Stimulated activated CD4-positive, alpha-beta T cell treated with anti-CD3 and anti-CD28 coated beads, Interleukin-12 subunit alpha, Interleukin-12 subunit beta, amount 100 ng/mL, for 24 hours (primary cell): ENCODE measurements around the gene DNMT3A.

Experiments used
- DNase-seq, 2 experiments: peaks; one replicate each; pipeline ENCODE4 v3.0.0-alpha.2; 2020; ENCODE audit warnings: low read depth in 2 of 2

The DNMT3A gene

DNA sequence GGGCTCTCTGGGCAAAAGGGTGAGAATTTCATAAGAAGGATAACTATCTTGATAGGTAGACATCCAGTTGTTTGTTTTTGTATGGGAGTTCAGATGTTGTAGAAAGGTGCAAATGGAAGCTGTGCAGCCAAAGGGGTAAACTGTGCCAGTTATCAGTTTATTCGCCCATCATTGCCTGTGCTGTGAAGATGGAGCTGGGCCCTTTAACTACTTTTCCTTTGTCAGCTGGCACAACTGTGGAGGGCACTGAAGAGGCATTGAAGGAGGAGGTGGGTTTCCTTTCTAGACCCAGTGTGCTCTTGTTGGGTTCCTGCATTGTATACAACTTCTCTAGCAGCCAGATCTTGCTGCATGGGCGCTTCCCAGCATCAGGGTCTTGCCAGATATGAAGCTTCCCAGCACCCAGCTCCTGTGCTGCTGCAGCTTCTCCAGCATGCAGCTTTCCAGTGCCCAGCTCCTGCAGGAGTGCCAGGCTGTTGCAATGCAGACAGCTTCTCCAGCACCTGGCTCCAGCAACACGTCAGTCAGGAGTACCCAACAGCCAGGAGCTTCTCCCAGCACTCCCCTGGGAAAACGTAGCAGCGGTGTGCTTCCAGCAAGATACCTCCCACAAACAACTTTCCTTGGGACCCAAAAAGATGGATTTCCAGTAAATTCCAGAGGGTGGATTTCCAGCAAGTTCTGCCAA, 15.3 kb downstream of the DNMT3A start:
- no peak for DNase-seq

DNA sequence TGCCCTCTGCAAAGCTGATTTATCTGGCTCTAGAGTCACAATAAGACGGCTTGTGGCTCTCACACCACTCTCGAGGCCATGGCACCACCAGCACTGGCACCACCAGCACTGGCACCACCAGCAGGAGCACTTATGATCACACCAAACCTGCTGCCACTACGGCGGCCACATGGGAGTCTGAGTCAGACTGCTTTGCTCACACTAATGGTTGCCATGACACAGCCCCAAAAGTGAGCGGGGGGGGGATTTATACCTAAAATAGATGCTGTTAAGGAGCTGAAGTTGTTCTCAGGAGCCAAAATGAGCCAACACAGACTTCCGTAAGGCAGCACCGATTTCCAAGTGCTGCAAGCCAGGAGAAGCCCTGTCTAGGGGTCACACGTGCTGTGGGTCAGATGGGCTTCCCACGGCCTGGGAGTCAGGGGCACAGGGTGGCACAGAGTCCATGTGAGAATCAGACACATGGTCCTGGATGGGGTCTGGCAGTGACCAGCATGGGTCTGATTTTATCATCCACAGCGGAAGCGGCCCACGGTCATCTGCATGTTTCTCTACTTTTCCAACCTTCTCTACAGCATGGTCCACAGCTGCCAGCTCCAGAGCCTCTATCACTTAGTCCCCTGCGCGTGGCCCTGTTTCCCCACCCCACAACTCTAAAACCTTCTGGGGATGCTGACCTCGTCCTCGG, 16.7 kb downstream of the DNMT3A start:
- no peak for DNase-seq

DNA sequence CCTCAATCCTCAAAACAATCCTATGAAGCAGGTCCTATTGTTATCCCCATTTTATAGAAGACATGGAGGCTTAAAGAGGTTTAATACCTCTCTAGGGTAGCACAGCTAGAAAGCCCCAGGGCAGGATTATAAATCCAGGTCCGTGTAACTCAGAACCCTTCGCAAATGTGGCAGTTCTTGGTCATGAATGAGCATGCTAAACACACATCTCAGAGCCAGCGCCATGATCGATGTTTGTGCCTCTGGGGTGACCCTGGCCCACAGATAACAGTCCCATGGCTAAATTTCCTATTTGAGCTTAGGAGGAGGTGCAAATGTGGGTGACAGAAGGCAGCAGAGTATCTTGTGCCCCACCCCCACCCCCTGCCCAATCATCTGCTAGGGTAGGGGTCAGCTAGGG, 17.5 kb downstream of the DNMT3A start:
- no peak for DNase-seq

DNA sequence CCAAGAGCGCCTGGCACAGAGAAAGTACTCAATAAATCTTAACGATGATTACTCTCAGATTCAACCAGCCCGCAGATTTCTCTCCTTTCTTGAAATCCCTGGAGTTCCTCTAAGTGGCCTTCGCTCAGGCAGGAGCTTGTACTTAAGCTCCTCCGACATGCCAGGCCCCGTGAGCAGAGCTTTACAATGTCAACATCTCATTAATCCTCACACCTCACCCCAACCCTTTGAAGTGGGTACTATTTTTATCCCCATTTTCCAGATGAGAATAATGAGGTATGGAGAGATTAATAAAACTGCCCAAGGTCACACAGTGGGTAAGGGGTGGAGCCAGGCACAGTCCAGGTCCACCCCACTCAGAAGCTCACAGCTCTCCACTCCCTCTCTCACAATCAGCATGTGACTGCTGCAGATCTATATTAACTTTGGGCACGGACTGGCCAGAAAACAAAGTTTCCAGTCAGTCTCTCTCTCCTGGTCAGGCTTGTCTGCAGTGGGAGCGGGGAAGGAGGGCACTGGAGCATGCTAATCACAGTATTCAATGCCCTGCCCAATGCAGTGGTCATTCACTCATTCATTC, 18.0 kb downstream of the DNMT3A start:
- no peak for DNase-seq

DNA sequence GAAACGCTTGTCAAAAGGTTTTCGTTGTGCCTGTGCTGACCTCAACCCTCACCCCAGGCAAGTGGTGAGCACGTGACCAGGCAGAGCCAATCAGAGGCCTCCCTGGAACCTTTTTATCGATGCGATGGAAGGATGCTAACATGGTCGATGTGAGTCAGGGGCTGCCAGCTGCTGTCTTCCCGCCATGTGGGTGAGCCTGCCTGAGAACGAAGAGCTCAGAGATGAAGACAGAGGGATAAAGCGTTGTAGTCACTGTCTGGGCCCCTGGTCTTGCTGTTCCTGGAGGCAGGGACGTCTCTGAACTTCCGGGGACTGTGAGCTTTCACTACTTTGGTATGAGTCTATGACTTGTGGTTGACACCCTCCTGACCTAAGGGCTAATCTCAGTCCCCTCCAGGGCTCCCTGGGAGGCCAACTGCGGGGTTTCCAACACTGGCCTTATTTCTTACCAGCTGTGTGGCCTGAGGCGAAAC, 18.6 kb downstream of the DNMT3A start:
- DNase-seq, result no peak

DNA sequence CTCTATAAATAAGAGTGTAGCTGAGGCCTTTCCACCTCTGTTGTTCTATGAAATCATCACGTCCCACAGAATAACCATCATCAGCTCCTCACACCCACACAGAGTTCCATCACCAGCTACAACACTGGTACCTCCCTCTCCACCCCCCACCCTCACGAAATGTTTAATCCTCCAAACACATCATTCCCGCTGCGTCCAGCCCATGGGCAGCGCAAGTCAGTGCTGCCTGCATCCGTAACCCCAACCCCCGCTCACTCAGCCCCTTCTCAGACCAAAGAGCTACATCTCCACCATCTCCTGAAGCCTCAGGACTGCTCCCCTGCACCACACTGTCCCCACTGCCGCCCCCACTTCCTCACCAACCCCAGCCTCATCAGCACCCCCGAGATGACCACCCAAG, 19.4 kb downstream of the DNMT3A start:
- no peak for DNase-seq

DNA sequence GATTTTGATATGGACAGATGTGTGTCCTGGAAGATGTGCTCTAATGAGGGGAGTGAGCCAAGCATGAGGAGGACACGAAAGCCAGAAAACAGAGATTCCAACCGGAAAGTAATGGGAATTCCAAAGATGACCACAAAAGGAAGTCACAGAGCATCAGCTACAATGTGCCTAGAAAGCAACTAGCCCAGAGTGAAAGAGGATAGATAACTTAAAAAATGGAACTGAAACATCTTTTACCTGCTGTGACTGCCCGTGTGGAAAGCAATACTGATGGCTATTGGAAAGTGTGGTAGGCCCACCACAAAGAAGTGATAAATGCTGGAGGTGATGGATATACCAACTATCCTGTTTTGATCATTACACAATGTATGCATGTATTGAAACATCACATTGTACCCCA, 21.6 kb downstream of the DNMT3A start:
- no peak for DNase-seq

DNA sequence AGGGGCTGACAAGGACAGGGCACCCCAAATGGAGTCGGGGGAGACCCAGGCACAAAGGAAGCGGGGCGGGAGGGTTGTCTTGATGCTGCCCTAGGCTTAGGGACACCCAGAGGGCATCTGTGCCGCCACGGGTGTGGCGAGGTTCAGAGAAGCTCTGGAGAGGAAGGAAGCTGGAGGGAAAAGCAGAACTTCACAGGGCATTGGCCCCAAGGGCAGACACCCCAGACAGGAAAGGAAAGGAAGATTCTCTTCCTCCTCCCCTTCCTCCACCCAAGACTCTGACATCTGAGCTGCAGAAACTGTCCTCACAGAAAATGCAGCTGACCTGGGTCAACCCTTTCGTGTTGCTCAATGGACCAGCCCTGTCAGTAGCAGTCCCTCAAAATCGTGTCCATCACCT, 25.6 kb downstream of the DNMT3A start:
- DNase-seq, result no peak

DNA sequence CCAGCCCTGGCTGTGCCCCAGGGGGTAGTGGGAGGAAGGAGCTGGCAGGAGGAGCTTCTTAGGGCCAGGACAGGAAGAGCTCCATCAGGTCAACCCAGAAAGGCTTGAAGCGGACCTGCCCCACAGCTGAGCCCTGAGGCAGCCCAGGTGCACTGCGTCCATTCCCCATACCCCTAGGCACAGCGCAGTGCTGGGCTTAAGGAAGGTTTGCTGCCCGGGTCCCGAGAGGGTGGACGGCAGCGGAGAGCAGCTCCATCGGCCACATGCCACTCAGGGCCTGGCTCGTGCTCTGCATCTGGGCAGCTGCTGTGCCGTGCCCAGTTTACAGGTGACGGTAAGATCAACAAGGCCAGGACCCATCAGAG, 26.4 kb downstream of the DNMT3A start:
- DNase-seq, result no peak

DNA sequence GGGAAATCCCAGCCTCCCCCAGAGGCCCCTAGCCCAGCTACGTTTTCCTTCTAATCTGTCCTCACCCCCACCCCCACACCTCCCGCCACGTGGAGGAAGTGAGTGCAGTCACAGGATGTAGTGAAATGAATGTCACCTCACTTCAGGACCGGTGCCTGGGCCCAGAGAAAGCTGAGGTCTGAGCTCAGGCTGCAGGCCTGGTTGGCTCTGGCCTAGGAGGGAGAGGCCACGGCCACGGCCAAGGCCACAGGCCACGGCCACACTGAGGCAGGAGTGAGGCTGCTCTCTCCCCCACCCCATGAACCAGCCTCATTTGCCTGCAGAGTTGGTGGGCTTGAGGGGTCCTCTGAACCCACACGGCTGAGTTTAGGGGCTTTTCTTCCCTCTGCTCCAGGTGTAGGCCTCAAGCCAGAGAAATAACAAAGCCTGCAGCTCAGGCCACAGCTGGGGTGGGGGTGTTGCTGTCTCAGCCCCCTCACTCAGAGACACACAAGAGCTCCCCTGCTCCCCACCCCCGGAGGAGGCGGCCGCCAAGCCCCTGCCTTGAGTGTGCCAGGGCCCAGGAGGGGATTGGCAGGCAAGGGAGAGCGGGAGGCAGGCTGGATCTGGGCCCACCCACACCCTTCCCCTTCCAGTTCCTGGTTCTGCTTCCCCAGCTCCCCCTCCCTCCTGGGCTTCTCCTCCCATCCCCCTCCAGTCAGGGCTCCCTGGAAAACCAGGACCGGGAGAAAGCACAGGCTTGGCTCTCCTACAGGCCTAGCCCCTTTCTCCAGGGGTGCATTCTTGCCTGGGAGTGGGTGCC, 27.0 kb downstream of the DNMT3A start:
- peak; percentile 87 to 97 for DNase-seq

DNA sequence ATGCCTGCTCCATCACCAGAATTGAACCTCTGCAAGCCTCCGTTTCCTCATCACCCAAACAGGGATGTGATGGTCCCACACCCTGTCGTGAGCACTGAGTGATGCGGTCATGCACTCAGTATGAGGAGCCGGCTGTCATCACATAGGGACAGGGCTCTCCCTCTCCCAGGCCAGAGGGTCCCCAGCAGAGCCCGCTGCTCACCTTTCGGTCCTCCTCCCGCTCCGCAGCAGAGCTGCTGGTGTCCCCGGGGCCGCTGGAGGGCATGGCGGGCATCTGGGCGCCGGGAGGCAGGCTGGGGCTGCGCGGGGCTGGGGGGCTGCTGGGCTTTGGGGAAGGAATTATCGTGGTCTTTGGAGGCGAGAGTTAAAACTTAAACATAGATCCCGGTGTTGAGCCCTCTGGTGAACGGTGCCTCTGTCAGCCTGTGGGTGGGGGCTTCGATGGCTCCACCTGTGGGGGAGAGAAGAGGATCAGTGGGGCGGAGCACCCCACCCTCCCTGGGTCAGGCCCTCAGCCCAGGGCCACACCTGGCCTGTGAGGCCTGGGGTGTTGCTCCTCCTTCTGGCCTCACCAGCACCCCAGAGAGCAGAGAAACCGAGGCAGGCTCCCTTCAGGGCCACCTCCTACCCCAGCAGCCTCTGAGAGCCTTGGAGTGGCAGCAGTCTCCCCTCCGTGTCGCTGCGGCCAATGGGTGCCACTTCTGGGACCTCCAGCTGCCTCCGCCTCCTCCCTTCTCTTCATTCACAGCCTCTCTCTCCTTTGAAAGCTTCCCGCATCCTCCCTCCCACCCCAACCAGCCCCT, 27.8 kb downstream of the DNMT3A start:
- no peak for DNase-seq

DNA sequence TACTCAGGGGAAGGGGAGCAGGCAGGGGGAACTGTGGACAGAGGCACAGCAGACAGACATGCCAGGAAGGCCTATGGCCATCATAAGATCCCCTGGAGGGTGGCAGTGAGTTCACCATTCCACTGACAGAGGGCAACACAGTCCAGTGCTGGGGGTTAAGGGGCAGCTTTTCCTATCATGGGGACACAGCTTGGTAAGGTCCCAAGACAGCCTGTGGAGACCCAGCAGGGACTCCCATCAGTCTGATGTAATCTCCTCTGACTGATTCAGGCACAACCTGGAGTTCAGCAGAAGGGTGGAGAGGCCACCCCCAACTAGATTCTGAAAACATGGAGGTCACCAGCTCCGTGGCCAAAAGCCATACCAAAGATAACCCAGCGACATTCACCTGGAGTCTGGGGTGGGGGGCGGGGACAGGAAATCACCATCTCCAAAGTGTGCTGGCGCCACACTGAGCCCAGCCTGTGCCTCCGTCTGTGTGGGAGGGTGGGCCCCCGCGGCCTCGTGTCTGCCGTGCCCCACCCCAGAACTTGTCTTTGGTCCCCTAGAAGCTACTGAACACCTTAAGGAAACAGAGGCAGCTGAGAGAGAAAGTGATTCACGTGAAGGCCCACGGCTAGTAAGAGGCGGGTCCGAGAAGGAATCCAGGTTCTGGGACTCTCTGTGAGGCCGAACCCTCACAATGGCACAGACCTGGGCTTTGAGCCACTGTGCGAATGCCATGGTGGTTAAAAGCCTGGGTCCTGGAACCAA, 28.6 kb downstream of the DNMT3A start:
- no peak for DNase-seq

DNA sequence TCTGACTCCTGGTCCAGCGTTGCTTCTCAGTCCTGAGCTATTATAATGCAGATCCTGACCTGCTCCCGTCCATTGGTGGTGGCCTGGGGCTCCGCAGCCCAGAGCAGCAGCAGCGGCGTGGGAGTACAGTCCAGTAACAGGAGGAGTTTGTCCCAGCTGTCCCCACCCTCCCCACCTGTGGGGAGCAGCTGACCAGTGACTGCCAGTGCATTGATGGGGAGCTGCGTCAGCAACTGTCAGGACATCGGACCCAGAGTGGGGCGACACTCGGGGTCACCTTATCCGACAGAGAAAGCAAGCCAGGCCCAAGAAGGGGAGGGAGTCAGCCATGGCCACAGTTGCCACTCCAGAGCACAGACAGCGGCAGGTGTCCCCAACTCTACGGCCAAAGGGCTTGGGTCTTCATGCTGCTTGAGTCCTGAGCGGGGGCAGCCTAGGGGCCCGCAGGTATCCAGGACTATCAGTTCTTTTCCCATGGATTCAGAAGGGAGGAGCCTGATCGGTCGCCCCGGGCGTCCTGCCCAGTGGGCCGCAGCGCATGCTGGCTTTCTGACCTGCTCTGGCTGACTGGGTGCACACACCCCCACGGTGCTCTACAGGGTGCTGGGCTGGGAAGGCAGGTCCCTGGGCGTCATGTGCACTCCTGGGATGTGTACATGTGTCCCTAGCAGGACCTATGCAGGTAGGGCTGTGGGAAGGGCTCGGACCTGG, 29.7 kb downstream of the DNMT3A start:
- no peak for DNase-seq

DNA sequence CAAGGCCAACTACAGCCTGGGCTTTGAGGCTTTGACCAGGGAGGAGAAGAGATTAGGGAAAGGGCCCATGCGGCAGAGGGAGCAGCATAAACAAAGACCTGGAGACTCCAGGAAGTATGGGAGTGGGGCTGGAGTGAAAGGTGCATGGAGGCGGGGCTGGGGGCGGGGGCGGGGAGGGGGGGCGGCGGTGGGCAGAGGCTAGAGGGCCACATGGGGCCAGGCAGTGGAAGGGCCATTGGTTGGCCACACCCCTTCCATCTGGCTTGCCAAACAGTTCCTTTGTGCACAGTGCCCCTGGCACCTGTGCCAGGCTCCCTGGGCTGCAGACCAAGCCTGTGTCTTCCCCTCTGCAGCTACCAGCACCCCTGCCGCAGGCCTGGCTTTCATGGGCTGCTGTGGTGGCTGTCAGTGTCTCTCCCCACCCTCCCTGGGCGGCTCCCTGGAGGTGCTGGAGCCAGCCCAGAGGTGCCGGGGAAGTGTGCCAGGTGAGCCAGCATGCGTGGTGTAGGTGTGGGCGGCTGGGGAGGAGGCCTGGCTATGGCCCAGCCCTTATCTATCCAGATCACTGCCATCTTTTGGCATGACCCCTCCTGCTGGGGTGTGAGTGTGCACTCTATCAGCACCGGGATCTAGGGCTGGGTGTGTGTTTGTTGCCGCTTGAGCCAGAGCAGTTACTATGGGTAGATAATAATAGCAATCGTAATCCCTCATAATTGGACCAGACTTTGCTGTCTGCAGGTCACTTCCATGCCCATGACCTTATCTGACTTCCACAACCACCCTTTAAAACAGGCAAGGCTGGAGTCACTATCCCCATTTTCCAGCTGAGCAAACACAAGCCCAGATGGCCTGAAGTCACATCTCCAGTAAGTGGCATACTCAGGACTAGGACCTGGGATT, 30.5 kb downstream of the DNMT3A start:
- no peak for DNase-seq

DNA sequence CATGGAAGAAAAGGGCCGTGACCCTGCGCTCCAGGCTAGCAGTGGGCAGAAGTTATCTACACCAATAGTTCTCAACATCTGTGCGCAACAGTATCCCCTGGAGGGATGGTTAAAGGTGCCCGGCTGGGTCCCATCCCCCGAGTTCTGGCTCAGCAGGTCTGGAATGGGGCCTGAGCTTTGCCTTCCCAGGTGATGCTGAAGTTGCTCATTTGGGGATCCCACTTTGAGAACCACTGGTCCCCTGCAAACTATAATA, 31.1 kb downstream of the DNMT3A start:
- DNase-seq, result no peak

DNA sequence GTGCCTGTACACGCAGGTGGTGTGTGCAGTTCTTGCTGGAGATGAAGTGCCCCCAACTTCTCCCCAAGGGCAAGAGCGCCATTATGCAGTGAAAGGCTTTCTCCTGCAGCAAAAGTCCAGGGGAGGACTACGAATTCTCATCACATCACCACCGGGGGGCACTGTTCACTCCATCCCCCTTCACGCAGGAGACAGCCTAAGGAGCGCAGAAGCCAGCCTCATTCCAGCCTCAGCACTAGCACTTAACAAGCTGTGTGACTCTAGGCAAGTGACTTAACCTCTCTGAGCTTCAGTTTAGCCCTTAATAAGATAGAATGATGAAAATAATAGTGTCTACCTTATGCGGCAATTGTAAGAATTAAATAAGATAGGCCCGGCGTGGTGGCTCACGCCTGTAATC, 32.3 kb downstream of the DNMT3A start:
- DNase-seq, result peak in 1 of 2 experiments; percentile 65

DNA sequence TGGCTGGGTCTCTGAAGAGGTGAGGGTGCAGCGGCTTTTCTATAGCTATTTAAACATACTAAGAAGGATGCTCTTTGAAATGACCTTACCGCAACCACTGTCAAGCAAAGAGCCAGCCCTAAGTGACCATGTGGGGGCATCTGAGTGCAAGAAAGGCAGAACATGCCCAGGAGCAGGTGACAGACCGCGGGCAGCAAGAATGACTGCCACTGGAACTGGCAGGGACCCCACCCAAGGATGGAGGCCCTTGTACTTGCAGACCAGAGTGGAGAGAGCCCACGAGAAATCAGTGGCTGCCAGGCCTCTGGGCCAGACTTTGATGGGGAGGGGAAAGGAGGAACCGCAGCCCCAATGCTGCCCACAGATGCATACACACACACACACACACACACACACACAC, 33.1 kb downstream of the DNMT3A start:
- no peak for DNase-seq

DNA sequence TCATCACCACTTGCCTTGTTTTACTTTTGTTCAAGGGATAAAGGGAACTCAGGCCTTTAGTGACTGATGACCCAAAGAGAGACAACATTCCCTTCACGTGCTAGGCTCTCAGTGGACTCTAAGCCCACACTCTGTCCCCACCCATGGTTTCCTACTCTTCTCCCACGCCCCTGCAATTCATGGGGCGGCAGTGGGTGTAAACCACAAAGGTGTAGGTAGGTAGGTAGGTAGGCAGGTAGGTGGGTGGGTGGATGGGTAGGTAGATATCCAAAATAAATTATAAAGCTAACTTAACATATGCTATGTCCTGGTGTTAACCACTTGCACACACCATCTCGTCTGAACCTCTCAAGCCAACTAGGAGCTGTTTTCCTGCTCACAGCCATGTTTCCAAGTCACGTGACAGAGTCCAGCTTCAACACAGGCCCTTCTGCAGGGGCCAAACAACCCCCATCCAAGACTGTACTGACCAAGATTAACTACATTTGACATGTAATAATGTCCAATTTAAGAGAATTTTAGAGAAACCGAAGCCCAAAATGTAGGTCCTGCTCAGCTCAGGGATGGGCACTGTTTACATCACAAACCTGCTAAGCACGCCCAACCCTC, 33.7 kb downstream of the DNMT3A start:
- no peak for DNase-seq

DNA sequence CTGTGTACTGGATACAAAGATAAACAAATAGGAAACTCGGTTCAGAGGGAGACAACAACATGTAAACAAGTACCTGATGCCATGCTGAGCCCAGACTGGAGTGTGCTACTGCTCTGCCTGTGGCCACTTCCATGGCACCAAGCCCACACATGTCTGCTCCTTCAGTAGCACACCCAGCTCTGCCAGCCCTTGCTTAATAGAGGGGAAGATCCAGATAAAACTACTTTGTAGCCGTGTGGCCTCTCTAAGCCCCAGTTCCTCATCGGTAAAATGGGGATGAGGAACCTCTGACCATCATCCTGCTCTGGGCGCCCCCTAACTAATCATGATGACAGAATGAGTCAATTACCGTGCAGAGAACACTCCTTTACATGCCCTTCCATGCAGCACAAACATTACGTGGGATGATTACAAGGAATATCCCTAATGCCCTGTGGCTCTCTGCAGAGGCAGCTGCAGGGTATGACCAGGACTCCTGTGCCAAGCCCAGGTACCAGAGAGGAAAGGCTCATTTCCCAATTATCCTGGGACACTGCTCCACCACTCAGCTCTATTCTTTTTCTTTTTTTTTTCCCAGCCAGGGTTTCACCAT, 34.9 kb downstream of the DNMT3A start:
- DNase-seq, result no peak
